NCI-H1092 treated with DMSO at 0.1 percent for 48 hours (cell line): ENCODE data around the gene EPHA10.

Source experiments
- DNase-seq: peaks from one replicate; lab custom pipeline; 2025; lab: John Stamatoyannopoulos, UW

Gene EPHA10

GRCh38 chr1:37764888-37765441 is at the start of gene EPHA10:
Gene EPHA10 (minus strand): TSS chr1:37765120. CDS start chr1:37765066, 54 bp downstream.
- peak; percentile 88 for DNase-seq

GRCh38 chr1:37814252-37814651 is 49.3 kb upstream of the EPHA10 start:
- DNase-seq = no peak

- no peak for DNase-seq
Measured at GRCh38 chr1:37813529-37814145, 48.7 kb upstream of the EPHA10 start.

GRCh38 chr1:37811027-37811655 is 46.2 kb upstream of the EPHA10 start:
- DNase-seq = peak; percentile 75

GRCh38 chr1:37809942-37810341 is 45.0 kb upstream of the EPHA10 start:
- DNase-seq = no peak

- peak; percentile 86 for DNase-seq
Measured at GRCh38 chr1:37808369-37809319, 43.7 kb upstream of the EPHA10 start.

GRCh38 chr1:37807555-37808368 is 42.8 kb upstream of the EPHA10 start, which contains the start of the genes C1orf122 and YRDC:
Gene C1orf122 (plus strand): TSS chr1:37807790. CDS start chr1:37808405, 615 bp downstream.
Gene YRDC (minus strand): TSS chr1:37808208. CDS start chr1:37808180, 28 bp downstream.
- peak; percentile 93 for DNase-seq

GRCh38 chr1:37807220-37807554 is 42.3 kb upstream of the EPHA10 start:
- DNase-seq = no peak

- no peak for DNase-seq
Measured at GRCh38 chr1:37802439-37802838, 37.5 kb upstream of the EPHA10 start.

- DNase-seq = no peak
Measured at GRCh38 chr1:37797750-37798345, 32.9 kb upstream of the EPHA10 start.

- no peak for DNase-seq
Measured at GRCh38 chr1:37795340-37796125, 30.6 kb upstream of the EPHA10 start.

GRCh38 chr1:37794372-37795339 is 29.7 kb upstream of the EPHA10 start:
- peak; percentile 39 for DNase-seq

GRCh38 chr1:37793773-37794371 is 29.0 kb upstream of the EPHA10 start, which contains the start of gene MANEAL:
Gene MANEAL (plus strand): TSS chr1:37793847. CDS start chr1:37794183, 336 bp downstream.
- peak; percentile 70 for DNase-seq

- no peak for DNase-seq
Measured at GRCh38 chr1:37792943-37793686, 28.2 kb upstream of the EPHA10 start.

GRCh38 chr1:37782491-37782890 is 17.6 kb upstream of the EPHA10 start:
- DNase-seq = no peak

- DNase-seq = no peak
Measured at GRCh38 chr1:37778654-37779053, 13.7 kb upstream of the EPHA10 start.

GRCh38 chr1:37776946-37777516 is 12.1 kb upstream of the EPHA10 start:
- no peak for DNase-seq
